Measurements from ENCODE around the gene ISOC1. TPM values are rescaled to one million over a fixed set of nuclear protein-coding genes. Genes with fewer than 3 reads are reported as not detected.

ISOC1 gene
- total and polyA plus RNA-seq, 2 donors (not counting 1 experiment from before 2014, with no cell fraction given): 7.5 to 10.6 TPM

GRCh38 chr5:129080766-129081165, 13.8 kb upstream of the ISOC1 start:
- Histone ChIP-seq H3K4me3 (ENCODE audit: control extremely low read depth in 1 of 5, extremely low read depth in 1 of 5, insufficient read depth in 1 of 5, low read depth in 2 of 5, low read length in 4 of 5) (no peak overlapping the region), H2AFZ (ENCODE audit: insufficient read depth, low read depth, low read length, poor library complexity, severe bottlenecking) (no peak overlapping the region), H3K4me1 (ENCODE audit: control insufficient read depth in 2 of 2, insufficient read depth in 2 of 2, low read length in 2 of 2) (no peaks in the 10 kb centered on the region), H3K4me2 (replicated peaks; ENCODE audit: low read depth, low read length, poor library complexity, severe bottlenecking) (no peak overlapping the region), H3K27me3 (replicated peaks in 1 of 4; ENCODE audit: control extremely low read depth in 1 of 4, control insufficient read depth in 3 of 4, insufficient read depth in 4 of 4, low read length in 3 of 4) (peaks cover 0 to 4% (median 0%) of the 10 kb centered on the region in 4 experiments), H3K27ac (ENCODE audit: low read length in 2 of 2) (no peak overlapping the region), H3K9ac (ENCODE audit: low read length) (no peak overlapping the region), H3K36me3 (replicated peaks in 1 of 2; ENCODE audit: control extremely low read depth in 1 of 2, control insufficient read depth in 1 of 2, extremely low read depth in 1 of 2, insufficient read depth in 2 of 2, low read length in 1 of 2) (no peaks in the 10 kb centered on the region), H4K20me1 (ENCODE audit: control insufficient read depth, insufficient read depth, low read length, poor library complexity, severe bottlenecking) (no peaks in the 10 kb centered on the region), H3K9me3 (ENCODE audit: control extremely low read depth in 1 of 3, control insufficient read depth in 2 of 3, insufficient read depth in 1 of 3, low read length in 2 of 3) (no peaks in the 10 kb centered on the region), H3K79me2 (ENCODE audit: control insufficient read depth, insufficient read depth, low read length) (no peaks in the 10 kb centered on the region)
- ATAC-seq (ENCODE audit: low read depth) (no peak), DNase-seq (no peak)
- 97% methylated on average over 5 of the region's 7 CpGs for WGBS (ENCODE audit: insufficient coverage)
- no peaks in the 10 kb centered on the region for H3K9me3 Mint-ChIP-seq (ENCODE audit: insufficient read depth)
- CTCF ChIA-PET: no interaction called here
- POLR2A ChIA-PET: no interaction called here
- no peak overlapping the region for H3K27ac Mint-ChIP-seq
- intact Hi-C loops (cut with micrococcal nuclease): no loop called here
- TF ChIP-seq CTCF (IDR thresholded peaks at IDR 0.05) (no peak), EZH2 (IDR thresholded peaks at IDR 0.05; ENCODE audit: borderline replicate concordance, insufficient read depth, low read depth, low read length, poor library complexity, severe bottlenecking) (no peak)
- no peak overlapping the region for H3K4me3 Mint-ChIP-seq
- H3K27me3 Mint-ChIP-seq: peaks cover 14% of the 10 kb centered on the region
- no peaks in the 10 kb centered on the region for H3K4me1 Mint-ChIP-seq

- H3K27ac ChIP-seq (ENCODE audit: low read length in 2 of 2): no peak overlapping the region
- intact Hi-C loops (cut with micrococcal nuclease): no loop called here
- WGBS (ENCODE audit: insufficient coverage): 82% methylated on average over 1 of the region's 6 CpGs
- H4K20me1 ChIP-seq (ENCODE audit: control insufficient read depth, insufficient read depth, low read length, poor library complexity, severe bottlenecking): no peaks in the 10 kb centered on the region
- H3K79me2 ChIP-seq (ENCODE audit: control insufficient read depth, insufficient read depth, low read length): no peaks in the 10 kb centered on the region
- no peaks in the 10 kb centered on the region for H3K4me1 Mint-ChIP-seq
- ChIA-PET POLR2A (no interaction called here), CTCF (no interaction called here)
- no peak for ATAC-seq (ENCODE audit: low read depth)
- no peaks in the 10 kb centered on the region for H3K9me3 ChIP-seq (ENCODE audit: control extremely low read depth in 1 of 3, control insufficient read depth in 2 of 3, insufficient read depth in 1 of 3, low read length in 2 of 3)
- no peak for TF ChIP-seq CTCF (IDR thresholded peaks at IDR 0.05)
- no peak for TF ChIP-seq EZH2 (IDR thresholded peaks at IDR 0.05; ENCODE audit: borderline replicate concordance, insufficient read depth, low read depth, low read length, poor library complexity, severe bottlenecking)
- H3K27ac Mint-ChIP-seq: no peak overlapping the region
- H3K4me1 ChIP-seq (ENCODE audit: control insufficient read depth in 2 of 2, insufficient read depth in 2 of 2, low read length in 2 of 2): no peaks in the 10 kb centered on the region
- H3K4me3 Mint-ChIP-seq: no peak overlapping the region
- H2AFZ ChIP-seq (ENCODE audit: insufficient read depth, low read depth, low read length, poor library complexity, severe bottlenecking): no peak overlapping the region
- no peak overlapping the region for H3K9ac ChIP-seq (ENCODE audit: low read length)
- peaks cover 0 to 4% (median 0%) of the 10 kb centered on the region in 4 experiments for H3K27me3 ChIP-seq (replicated peaks in 1 of 4; ENCODE audit: control extremely low read depth in 1 of 4, control insufficient read depth in 3 of 4, insufficient read depth in 4 of 4, low read length in 3 of 4)
- H3K36me3 ChIP-seq (replicated peaks in 1 of 2; ENCODE audit: control extremely low read depth in 1 of 2, control insufficient read depth in 1 of 2, extremely low read depth in 1 of 2, insufficient read depth in 2 of 2, low read length in 1 of 2): no peaks in the 10 kb centered on the region
- H3K4me2 ChIP-seq (replicated peaks; ENCODE audit: low read depth, low read length, poor library complexity, severe bottlenecking): no peak overlapping the region
- H3K9me3 Mint-ChIP-seq (ENCODE audit: insufficient read depth): no peaks in the 10 kb centered on the region
- no peak overlapping the region for H3K4me3 ChIP-seq (ENCODE audit: control extremely low read depth in 1 of 5, extremely low read depth in 1 of 5, insufficient read depth in 1 of 5, low read depth in 2 of 5, low read length in 4 of 5)
- DNase-seq: no peak
- peaks cover 19% of the 10 kb centered on the region for H3K27me3 Mint-ChIP-seq
Observed at GRCh38 chr5:129082225-129083136, 12.1 kb upstream of the ISOC1 start.
